GM18868 (cell line): ENCODE data around the gene PCDHA9.

Experiments
- ATAC-seq: cut with Tn5 transposase; IDR thresholded peaks from one replicate; pipeline ENCODE4 v1.9.1; 2021; ENCODE audit warnings: mild to moderate bottlenecking, moderate library complexity; ENCODE audit not compliant: unreplicated experiment

Gene PCDHA9

DNA sequence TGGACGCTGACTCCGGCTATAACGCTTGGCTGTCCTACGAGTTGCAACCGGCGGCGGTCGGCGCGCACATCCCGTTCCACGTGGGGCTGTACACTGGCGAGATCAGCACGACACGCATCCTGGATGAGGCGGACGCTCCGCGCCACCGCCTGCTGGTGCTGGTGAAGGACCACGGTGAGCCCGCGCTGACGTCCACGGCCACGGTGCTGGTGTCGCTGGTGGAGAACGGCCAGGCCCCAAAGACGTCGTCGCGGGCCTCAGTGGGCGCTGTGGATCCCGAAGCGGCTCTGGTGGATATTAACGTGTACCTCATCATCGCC is 29.0 kb downstream of the PCDHA9 start:
- no peak for ATAC-seq

DNA sequence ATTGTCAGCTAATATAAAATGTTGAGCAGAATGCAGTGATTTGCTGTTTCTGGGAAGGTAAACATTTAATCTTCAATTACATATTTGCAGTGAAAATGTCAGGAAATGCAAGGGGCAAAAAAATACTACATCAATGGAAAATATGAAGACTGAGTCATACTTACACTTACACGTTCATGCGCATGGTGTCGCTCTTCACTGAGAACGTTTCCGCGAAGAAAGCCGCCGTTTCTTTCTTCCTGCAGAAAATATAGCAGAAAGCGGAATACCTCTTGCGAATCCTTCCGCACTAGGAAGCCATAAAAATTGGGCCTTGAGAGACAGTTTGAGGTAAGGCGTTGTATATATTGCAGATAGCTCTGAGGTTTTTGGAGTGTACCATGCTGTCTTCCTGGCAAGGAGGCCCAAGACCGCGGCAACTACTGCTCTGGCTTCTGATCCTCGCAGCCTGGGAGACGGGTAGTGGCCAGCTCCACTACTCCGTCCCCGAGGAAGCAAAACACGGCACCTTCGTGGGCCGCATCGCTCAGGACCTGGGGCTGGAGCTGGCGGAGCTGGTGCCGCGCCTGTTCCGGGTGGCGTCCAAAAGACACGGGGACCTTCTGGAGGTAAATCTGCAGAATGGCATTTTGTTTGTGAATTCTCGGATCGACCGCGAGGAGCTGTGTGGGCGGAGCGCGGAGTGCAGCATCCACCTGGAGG is 33.9 kb downstream of the PCDHA9 start, which contains the start of gene PCDHA13:
Gene PCDHA13, plus strand, starts transcription at position 236 of the 702 bp plus-strand sequence. Its CDS starts 145 bp downstream, at position 381.
- ATAC-seq, result no peak

DNA sequence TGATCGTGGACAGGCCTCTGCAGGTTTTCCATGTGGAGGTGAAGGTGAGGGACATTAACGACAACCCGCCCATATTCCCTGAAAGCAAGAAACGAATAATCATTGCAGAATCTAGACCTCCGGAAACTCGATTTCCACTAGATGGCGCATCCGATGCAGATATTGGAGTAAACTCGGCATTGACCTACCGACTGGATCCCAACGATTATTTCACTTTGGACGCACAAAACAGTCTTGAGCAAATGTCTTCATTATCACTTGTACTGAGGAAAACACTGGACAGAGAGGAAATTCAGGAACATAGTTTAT is 34.4 kb downstream of the PCDHA9 start:
- ATAC-seq, result no peak

DNA sequence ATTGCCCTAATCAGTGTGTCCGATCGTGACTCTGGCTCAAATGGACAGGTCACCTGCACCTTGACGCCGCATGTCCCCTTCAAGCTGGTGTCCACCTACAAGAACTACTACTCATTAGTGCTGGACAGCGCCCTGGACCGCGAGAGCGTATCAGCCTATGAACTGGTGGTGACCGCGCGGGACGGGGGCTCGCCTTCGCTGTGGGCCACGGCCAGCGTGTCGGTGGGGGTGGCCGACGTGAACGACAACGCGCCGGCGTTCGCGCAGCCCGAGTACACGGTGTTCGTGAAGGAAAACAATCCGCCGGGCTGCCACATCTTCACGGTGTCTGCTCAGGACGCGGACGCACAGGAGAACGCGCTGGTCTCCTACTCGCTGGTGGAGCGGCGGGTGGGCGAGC is 35.2 kb downstream of the PCDHA9 start:
- no peak for ATAC-seq

DNA sequence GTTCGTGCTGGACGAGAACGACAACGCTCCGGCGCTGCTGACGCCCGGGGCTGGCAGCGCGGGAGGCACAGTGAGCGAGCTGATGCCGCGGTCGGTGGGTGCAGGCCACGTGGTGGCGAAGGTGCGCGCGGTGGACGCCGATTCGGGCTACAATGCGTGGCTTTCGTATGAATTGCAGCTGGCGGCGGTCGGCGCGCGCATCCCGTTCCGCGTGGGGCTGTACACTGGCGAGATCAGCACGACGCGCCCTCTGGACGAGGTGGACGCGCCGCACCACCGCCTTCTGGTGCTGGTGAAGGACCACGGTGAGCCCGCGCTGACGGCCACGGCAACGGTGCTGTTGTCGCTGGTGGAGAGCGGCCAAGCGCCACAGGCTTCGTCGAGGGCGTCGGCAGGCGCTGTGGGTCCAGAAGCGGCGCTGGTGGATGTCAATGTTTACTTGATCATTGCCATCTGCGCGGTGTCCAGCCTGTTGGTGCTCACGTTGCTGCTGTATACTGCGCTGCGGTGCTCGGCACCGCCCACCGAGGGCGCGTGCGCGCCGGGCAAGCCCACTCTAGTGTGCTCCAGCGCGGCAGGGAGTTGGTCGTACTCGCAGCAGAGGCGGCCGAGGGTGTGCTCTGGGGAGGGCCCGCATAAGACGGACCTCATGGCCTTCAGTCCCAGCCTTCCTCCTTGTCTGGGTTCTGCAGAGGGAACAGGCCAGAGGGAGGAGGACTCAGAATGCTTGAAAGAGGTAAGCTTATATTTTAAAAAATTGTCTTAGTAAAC is 35.9 kb downstream of the PCDHA9 start:
- no peak for ATAC-seq
